Upper lobe of left lung (tissue), 6 donors: ENCODE results near the gene TBC1D5. TPM values are rescaled to one million over a fixed set of nuclear protein-coding genes. Genes with fewer than 3 reads are reported as not detected.

Source experiments
- ATAC-seq, 2 donors: fragments of 200-7000 bp; cut with Tn5 transposase; one replicate each; pipeline ENCODE4 v1.9.1; 2022; ENCODE audit warnings: mild to moderate bottlenecking in 2 of 2, moderate library complexity in 2 of 2; ENCODE audit not compliant: low FRiP score in 2 of 2
- DNase-seq, 2 donors: peaks; one replicate each; pipeline ENCODE4 v3.0.0-alpha.2; 2019 to 2020
- H3K27ac ChIP-seq, 4 donors: fragments of 200-600 bp; sonication (generic); one replicate each; pipeline ENCODE4 v1.5.1; 2016 to 2019
- H3K27me3 ChIP-seq, 4 donors: fragments of 200-600 bp; sonication (generic); one replicate each; pipeline ENCODE4 v1.5.1; 2017 to 2019
- H3K36me3 ChIP-seq, 4 donors: fragments of 200-600 bp; sonication (generic); one replicate each; pipeline ENCODE4 v1.5.1; 2016 to 2019
- H3K4me1 ChIP-seq, 4 donors: fragments of 200-600 bp; sonication (generic); one replicate each; pipeline ENCODE4 v1.5.1; 2018 to 2019
- H3K4me3 ChIP-seq, 4 donors: fragments of 200-600 bp; sonication (generic); one replicate each; pipeline ENCODE4 v1.5.1; 2017 to 2019; ENCODE audit warnings: mild to moderate bottlenecking in 2 of 4, moderate library complexity in 1 of 4
- H3K9me3 ChIP-seq, 4 donors: fragments of 200-600 bp; sonication (generic); one replicate each; pipeline ENCODE4 v1.5.1; 2018 to 2019
- CTCF ChIP-seq, 6 experiments: fragments of 450-650 bp in 4 of 6; fragments of 200-600 bp in 2 of 6; sonication (generic) in 2 of 6; IDR thresholded peaks; one replicate each; pipeline ENCODE4 v1.5.1; 2016 to 2019; ENCODE audit warnings: antibody characterized with exemption in 6 of 6
- EP300 ChIP-seq, 4 donors: sonication (generic); formaldehyde crosslinking; IDR thresholded peaks; one replicate each; pipeline ENCODE4 v1.5.1; 2017; ENCODE audit warnings: antibody characterized with exemption in 4 of 4, control low read depth in 2 of 4
- POLR2A ChIP-seq, 4 donors: fragments of 450-650 bp; IDR thresholded peaks; one replicate each; pipeline ENCODE4 v1.5.1; 2016 to 2017; ENCODE audit warnings: antibody characterized with exemption in 4 of 4, mild to moderate bottlenecking in 2 of 4
- POLR2AphosphoS5 ChIP-seq, 2 donors: sonication (generic); formaldehyde crosslinking; IDR thresholded peaks; one replicate each; pipeline ENCODE4 v1.5.1; 2017; ENCODE audit warnings: antibody characterized with exemption in 2 of 2
- WGBS, 2 donors: methylation state at CpG; one replicate each; pipeline ENCODE4 v1.1.5; 2017 to 2018; 5-methylcytosine and 5-hydroxymethylcytosine counted together
- total RNA-seq, 6 donors: library from RNA; depleted of rRNA in 4 of 6; stranded (reverse); fragments of >200 nt in 4 of 6; gene quantifications; one replicate each; pipeline versions ENCODE4 v1.1.0 to v1.2.1, GENCODE V29; 2016 to 2021
- donor health status: DM: no; HTN: no; CAD: no; lungs with moderate emphysema.
- donor health status: DM: no; HTN: yes; CAD: no; lungs with severe emphysema.

Gene TBC1D5
- total RNA-seq, 6 donors from 2014 or later, result 53.0 to 135 (median 63.3) TPM

- H3K4me1 ChIP-seq, result no peaks in the 10 kb centered on the region
- H3K27me3 ChIP-seq, result no peaks in the 10 kb centered on the region
- no peak overlapping the region for H3K4me3 ChIP-seq
- ATAC-seq, result no peak
- no peak overlapping the region for H3K27ac ChIP-seq
- DNase-seq, result no peak
- peaks cover 0 to 10% (median 4%) of the 10 kb centered on the region in 4 donors for H3K9me3 ChIP-seq
- TF ChIP-seq POLR2A (IDR thresholded peaks at IDR 0.05) (no peak), POLR2AphosphoS5 (IDR thresholded peaks at IDR 0.05) (no peak), CTCF (IDR thresholded peaks at IDR 0.05) (no peak), EP300 (IDR thresholded peaks at IDR 0.05) (no peak)
- H3K36me3 ChIP-seq, result peaks cover 0 to under 1% (median 0%) of the 10 kb centered on the region in 4 donors
Measured at GRCh38 chr3:17207019-17207418, 535.4 kb downstream of the TBC1D5 start.

GRCh38 chr3:17204049-17204650 lies 538.3 kb downstream of the TBC1D5 start:
- H3K4me1 ChIP-seq, result no peaks in the 10 kb centered on the region
- peaks cover 0 to 10% (median 4%) of the 10 kb centered on the region in 4 donors for H3K9me3 ChIP-seq
- WGBS, 2 donors, result 66 to 74% methylated on average over 3 of the region's 3 CpGs
- no peak for DNase-seq
- no peak overlapping the region for H3K27ac ChIP-seq
- ATAC-seq, result no peak
- H3K4me3 ChIP-seq, result no peak overlapping the region
- TF ChIP-seq POLR2A (IDR thresholded peaks at IDR 0.05) (no peak), EP300 (IDR thresholded peaks at IDR 0.05) (no peak), CTCF (IDR thresholded peaks at IDR 0.05) (no peak), POLR2AphosphoS5 (IDR thresholded peaks at IDR 0.05) (no peak)
- H3K27me3 ChIP-seq, result no peaks in the 10 kb centered on the region
- no peaks in the 10 kb centered on the region for H3K36me3 ChIP-seq

GRCh38 chr3:17201538-17201937 lies 540.9 kb downstream of the TBC1D5 start:
- Histone ChIP-seq H3K36me3 (no peaks in the 10 kb centered on the region), H3K27ac (no peak overlapping the region), H3K27me3 (no peaks in the 10 kb centered on the region), H3K4me1 (no peaks in the 10 kb centered on the region), H3K9me3 (peaks cover 0 to 10% (median 4%) of the 10 kb centered on the region in 4 donors), H3K4me3 (no peak overlapping the region)
- no peak for TF ChIP-seq EP300 (IDR thresholded peaks at IDR 0.05)
- no peak for TF ChIP-seq CTCF (IDR thresholded peaks at IDR 0.05)
- no peak for TF ChIP-seq POLR2A (IDR thresholded peaks at IDR 0.05)
- no peak for TF ChIP-seq POLR2AphosphoS5 (IDR thresholded peaks at IDR 0.05)
- DNase-seq (no peak), ATAC-seq (no peak)
- 93 to 100% methylated on average over 2 of the region's 2 CpGs for WGBS, 2 donors

GRCh38 chr3:17195856-17196604 lies 546.4 kb downstream of the TBC1D5 start:
- no peaks in the 10 kb centered on the region for H3K27me3 ChIP-seq
- no peaks in the 10 kb centered on the region for H3K9me3 ChIP-seq
- no peak for DNase-seq
- ATAC-seq, result peak; percentile 40 to 44
- H3K4me3 ChIP-seq, result no peak overlapping the region
- no peaks in the 10 kb centered on the region for H3K36me3 ChIP-seq
- peaks cover 9 to 19% (median 14%) of the 10 kb centered on the region in 4 donors for H3K4me1 ChIP-seq
- WGBS, 2 donors, result 16 to 26% methylated on average over 5 of the region's 5 CpGs
- TF ChIP-seq POLR2AphosphoS5 (IDR thresholded peaks at IDR 0.05), result no peak
- peak in 1 of 6 experiments; percentile 15 for TF ChIP-seq CTCF (IDR thresholded peaks at IDR 0.05)
- H3K27ac ChIP-seq, result no peak overlapping the region
